BJ (cell line): ENCODE data around the gene PCBP4. TPM values are rescaled to one million over a fixed set of nuclear protein-coding genes. Genes with fewer than 3 reads are reported as not detected.

Experiments
- CTCF ChIA-PET: fragments of 350-600 bp; formaldehyde crosslinking; extraction: SDS; loops from one replicate; lab custom pipeline; 2021; ENCODE audit warnings: antibody characterized with exemption, inconsistent platforms; lab: Yijun Ruan, JAX
- POLR2A ChIA-PET: fragments of 300-600 bp; sonication (Branson Sonifier 250); formaldehyde crosslinking; extraction: SDS; loops from one replicate; lab custom pipeline; 2021; ENCODE audit warnings: antibody characterized with exemption; lab: Charles Lee
- DNase-seq: peaks from one replicate; pipeline ENCODE4 v3.0.0-alpha.2; 2011; ENCODE audit warnings: low read depth
- H3K27me3 ChIP-seq: 2 replicates; pipeline ENCODE4 v1.6.0; 2011; ENCODE audit warnings: low read length; ENCODE audit not compliant: control insufficient read depth, insufficient read depth
- H3K36me3 ChIP-seq: 2 replicates; pipeline ENCODE4 v1.5.1; 2011; ENCODE audit warnings: low read length; ENCODE audit not compliant: control insufficient read depth, insufficient read depth
- H3K4me3 ChIP-seq: 2 replicates; pipeline ENCODE4 v1.5.1; 2011; ENCODE audit warnings: low read depth, mild to moderate bottlenecking, control low read depth, low read length
- CTCF ChIP-seq: IDR thresholded peaks from 2 replicates; pipeline ENCODE4 v1.5.1; 2011; ENCODE audit warnings: low read depth, mild to moderate bottlenecking, control low read depth, inconsistent platforms, low read length, moderate library complexity; ENCODE audit not compliant: insufficient read depth
- polyA plus RNA-seq: library from polyadenylated mRNA; depleted of rRNA; stranded (reverse); fragments of >200 nt; gene quantifications from 2 replicates; pipeline ENCODE4 v1.2.3, GENCODE V29; 2011

PCBP4 gene
- polyA plus RNA-seq, 1 experiment: 88.7 TPM

GRCh38 chr3:51937611-51938450 lies 29.4 kb downstream of the PCBP4 start:
- Histone ChIP-seq H3K36me3 (peaks cover 37% of the 10 kb centered on the region), H3K27me3 (no peaks in the 10 kb centered on the region), H3K4me3 (no peak overlapping the region)
- ChIA-PET POLR2A (no interaction called here), CTCF (interaction anchor here (3.3 kb wide), 1 partner anchor 36 kb away, joined by 10 read pairs; the partner anchor contains the start of gene ABHD14B)
- no peak for DNase-seq
- TF ChIP-seq CTCF: no peak

DNA sequence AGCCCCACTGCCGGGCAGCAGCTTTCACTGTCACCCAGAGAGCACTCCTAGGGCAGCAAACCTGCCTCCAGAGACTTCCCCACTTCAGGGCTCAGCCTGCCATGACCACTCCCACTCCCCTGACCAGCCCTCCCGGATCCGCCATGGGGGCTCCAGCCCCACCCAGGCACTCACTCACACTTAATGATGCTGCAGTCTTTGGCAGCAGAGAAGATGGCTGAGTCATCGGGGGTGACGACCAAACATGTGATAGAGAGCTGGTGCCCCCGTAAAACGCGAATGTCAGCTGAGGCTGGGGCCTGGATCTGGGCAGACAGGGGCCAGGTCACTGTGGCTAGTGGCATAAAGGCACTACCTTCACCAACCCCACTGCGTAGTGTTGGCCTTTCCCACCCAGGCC lies 30.2 kb downstream of the PCBP4 start:
- CTCF ChIA-PET: interaction anchor here (3.3 kb wide), 1 partner anchor 37 kb away, joined by 10 read pairs; the partner anchor contains the start of gene ABHD14B
- POLR2A ChIA-PET: no interaction called here
- no peaks in the 10 kb centered on the region for H3K27me3 ChIP-seq
- no peak for TF ChIP-seq CTCF
- H3K4me3 ChIP-seq: no peak overlapping the region
- no peak for DNase-seq
- H3K36me3 ChIP-seq: peaks cover 39% of the 10 kb centered on the region

GRCh38 chr3:51935886-51936755 lies 31.1 kb downstream of the PCBP4 start:
- ChIA-PET CTCF (interaction anchor here (3.3 kb wide), 1 partner anchor 38 kb away, joined by 10 read pairs; the partner anchor contains the start of gene ABHD14B), POLR2A (no interaction called here)

DNA sequence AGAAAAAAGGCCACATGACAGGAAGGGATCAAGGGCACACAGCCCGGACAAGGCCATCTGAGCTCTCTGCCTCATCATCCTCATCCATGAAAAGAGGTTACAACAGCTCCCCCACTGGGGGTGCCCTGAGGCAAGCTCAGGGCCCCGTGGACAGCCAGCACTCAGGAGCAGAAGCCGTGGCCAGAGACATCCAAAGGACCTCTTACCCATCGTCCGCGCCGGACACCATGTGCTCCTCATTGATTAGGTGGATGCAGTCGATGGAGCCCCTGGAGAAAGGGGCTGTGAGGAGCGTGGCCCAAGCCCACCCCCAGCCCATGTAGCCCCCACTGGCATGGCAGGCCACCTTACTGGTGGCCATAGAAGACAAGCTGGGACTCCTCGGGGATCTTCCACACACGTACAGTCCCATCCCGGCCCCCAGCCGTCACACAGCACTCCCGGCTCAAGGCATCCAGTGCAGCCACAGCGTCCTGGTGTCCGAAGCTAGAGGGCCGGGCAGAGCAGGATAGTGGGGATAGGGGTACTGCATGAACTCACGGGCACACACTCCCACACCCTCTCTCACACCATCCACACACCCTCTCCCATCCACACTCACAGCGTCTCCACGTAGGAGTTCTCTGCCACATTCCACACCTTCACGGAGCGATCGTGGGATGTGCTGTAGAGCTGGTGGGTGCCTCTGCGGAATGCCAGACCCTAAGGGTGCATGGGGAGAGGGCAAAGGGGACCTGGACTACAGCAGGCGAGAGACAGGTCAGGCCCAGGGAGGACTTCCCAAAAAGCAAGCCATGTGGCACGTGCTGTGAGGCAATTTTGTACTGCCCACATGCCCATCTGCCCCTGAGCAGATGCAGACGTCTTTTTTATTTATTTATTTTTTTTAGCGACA lies 32.0 kb downstream of the PCBP4 start:
- Histone ChIP-seq H3K4me3 (no peak overlapping the region), H3K27me3 (no peaks in the 10 kb centered on the region), H3K36me3 (peaks cover 39% of the 10 kb centered on the region)
- POLR2A ChIA-PET: no interaction called here
- TF ChIP-seq CTCF: no peak
- CTCF ChIA-PET: interaction anchor here (1.3 to 3.3 kb wide), 2 partner anchors 39 kb away, joined by 3 to 10 read pairs; partner anchors contain the start of gene ABHD14B
- DNase-seq: no peak

More at GRCh38 chr3:51935886-51936755, 31.1 kb downstream of the PCBP4 start:
- H3K27me3 ChIP-seq: no peaks in the 10 kb centered on the region
- no peak for DNase-seq
- H3K4me3 ChIP-seq: no peak overlapping the region
- peaks cover 39% of the 10 kb centered on the region for H3K36me3 ChIP-seq
- no peak for TF ChIP-seq CTCF
